H9 (cell line): Measurements from ENCODE around the gene PCYT2. TPM values are rescaled to one million over a fixed set of nuclear protein-coding genes. Genes with fewer than 3 reads are reported as not detected.

ENCODE experiments used
- DNase-seq: peaks from one replicate; pipeline ENCODE4 v3.0.0-alpha.2; 2017
- H2AFZ ChIP-seq: one replicate; pipeline ENCODE4 v1.6.1; 2013; ENCODE audit warnings: mild to moderate bottlenecking, low read length, control low read depth, moderate library complexity
- H2AK5ac ChIP-seq: 2 replicates; pipeline ENCODE4 v1.6.1; 2013; ENCODE audit warnings: low read length, control low read depth, mixed read lengths; ENCODE audit not compliant: insufficient read length
- H2BK120ac ChIP-seq: one replicate; pipeline ENCODE4 v1.6.1; 2013; ENCODE audit warnings: low read depth, mild to moderate bottlenecking, low read length, control low read depth, inconsistent platforms; ENCODE audit not compliant: poor library complexity, severe bottlenecking
- H2BK12ac ChIP-seq: 2 replicates; pipeline ENCODE4 v1.6.1; 2013; ENCODE audit warnings: low read length, control low read depth, mixed read lengths, low read depth; ENCODE audit not compliant: insufficient read length
- H2BK15ac ChIP-seq: 2 replicates; pipeline ENCODE4 v1.6.1; 2013; ENCODE audit warnings: low read depth, low read length, control low read depth
- H2BK20ac ChIP-seq: one replicate; pipeline ENCODE4 v1.6.1; 2013; ENCODE audit warnings: low read depth, mild to moderate bottlenecking, low read length, control low read depth, inconsistent platforms; ENCODE audit not compliant: poor library complexity, severe bottlenecking
- H2BK5ac ChIP-seq: 2 replicates; pipeline ENCODE4 v1.6.1; 2013; ENCODE audit warnings: low read length, control low read depth, mixed read lengths; ENCODE audit not compliant: insufficient read length
- H3K14ac ChIP-seq: 2 replicates; pipeline ENCODE4 v1.6.1; 2013; ENCODE audit warnings: low read length, control low read depth; ENCODE audit not compliant: insufficient read depth
- H3K18ac ChIP-seq: 2 replicates; pipeline ENCODE4 v1.6.1; 2013; ENCODE audit warnings: low read depth, mild to moderate bottlenecking, mixed read lengths, low read length, control low read depth; ENCODE audit not compliant: insufficient read length
- H3K23ac ChIP-seq: 2 replicates; pipeline ENCODE4 v1.6.1; 2013; ENCODE audit warnings: low read length, control low read depth, mixed read lengths, low read depth; ENCODE audit not compliant: insufficient read length
- H3K23me2 ChIP-seq: 2 replicates; pipeline ENCODE4 v1.6.1; 2013; ENCODE audit warnings: low read depth, mild to moderate bottlenecking, mixed read lengths, low read length, control low read depth; ENCODE audit not compliant: insufficient read length, poor library complexity, severe bottlenecking
- H3K27ac ChIP-seq: 2 replicates; pipeline ENCODE4 v1.5.1; 2013; ENCODE audit warnings: low read length, control low read depth, mixed read lengths, low read depth; ENCODE audit not compliant: insufficient read length
- H3K27me3 ChIP-seq: 2 replicates; pipeline ENCODE4 v1.6.1; 2013; ENCODE audit warnings: low read length, control low read depth, inconsistent platforms; ENCODE audit not compliant: insufficient read depth
- H3K4ac ChIP-seq: 2 replicates; pipeline ENCODE4 v1.6.1; 2013; ENCODE audit warnings: low read depth, mild to moderate bottlenecking, control low read depth, inconsistent platforms, low read length, moderate library complexity
- H3K4me1 ChIP-seq: 2 replicates; pipeline ENCODE4 v1.6.1; 2013; ENCODE audit warnings: low read length, control low read depth, inconsistent platforms; ENCODE audit not compliant: insufficient read depth
- H3K4me2 ChIP-seq: 2 replicates; pipeline ENCODE4 v1.6.1; 2013; ENCODE audit warnings: low read length, control low read depth, mixed read lengths; ENCODE audit not compliant: insufficient read length, insufficient read depth
- H3K56ac ChIP-seq: 2 replicates; pipeline ENCODE4 v1.6.1; 2013; ENCODE audit warnings: low read depth, mild to moderate bottlenecking, mixed read lengths, low read length, control low read depth; ENCODE audit not compliant: insufficient read length
- H3K79me1 ChIP-seq: 2 replicates; pipeline ENCODE4 v1.6.1; 2013; ENCODE audit warnings: low read depth, mild to moderate bottlenecking, moderate library complexity, low read length, control low read depth, inconsistent platforms; ENCODE audit not compliant: insufficient read depth, poor library complexity, severe bottlenecking
- H3K79me2 ChIP-seq: 2 replicates; pipeline ENCODE4 v1.6.1; 2013; ENCODE audit warnings: low read length, control low read depth, inconsistent platforms; ENCODE audit not compliant: insufficient read depth
- H3K9ac ChIP-seq: 2 replicates; pipeline ENCODE4 v1.6.1; 2013; ENCODE audit warnings: low read length, control low read depth, mixed read lengths; ENCODE audit not compliant: insufficient read length; ENCODE audit errors: extremely low read depth
- H3K9me3 ChIP-seq: one replicate; pipeline ENCODE4 v1.6.1; 2013; ENCODE audit warnings: low read depth, low read length, inconsistent platforms; ENCODE audit not compliant: control insufficient read depth
- H3T11ph ChIP-seq: one replicate; pipeline ENCODE4 v1.6.1; 2013; ENCODE audit warnings: mild to moderate bottlenecking, low read length, control low read depth, inconsistent platforms
- H4K20me1 ChIP-seq: one replicate; pipeline ENCODE4 v1.6.1; 2013; ENCODE audit not compliant: control insufficient read depth, insufficient read length, insufficient read depth
- H4K5ac ChIP-seq: 2 replicates; pipeline ENCODE4 v1.6.1; 2013; ENCODE audit warnings: low read depth, mild to moderate bottlenecking, mixed read lengths, low read length, control low read depth; ENCODE audit not compliant: insufficient read length
- H4K8ac ChIP-seq: replicated peaks from 2 replicates; pipeline ENCODE4 v1.6.1; 2013; ENCODE audit warnings: low read length, control low read depth, mixed read lengths, low read depth; ENCODE audit not compliant: insufficient read length
- H4K91ac ChIP-seq: 2 replicates; pipeline ENCODE4 v1.6.1; 2013; ENCODE audit warnings: low read depth, mild to moderate bottlenecking, moderate library complexity, mixed read lengths, low read length, control low read depth; ENCODE audit not compliant: insufficient read length
- H3K27ac Mint-ChIP-seq, 3 experiments: 2 replicates in 2 of 3; 3 replicates in 1 of 3; pipeline ENCODE4 v1.8.0; 2020 to 2021; ENCODE audit warnings: mixed read lengths in 3 of 3, mild to moderate bottlenecking in 1 of 3, moderate library complexity in 1 of 3
- H3K27me3 Mint-ChIP-seq: 2 replicates; pipeline ENCODE4 v1.8.0; 2021; ENCODE audit warnings: low read depth, mild to moderate bottlenecking, moderate library complexity, mixed read lengths
- H3K36me3 Mint-ChIP-seq, 3 experiments: 2 replicates in 2 of 3; 3 replicates in 1 of 3; pipeline ENCODE4 v1.8.0; 2020 to 2021; ENCODE audit warnings: low read depth in 3 of 3, mixed read lengths in 3 of 3; ENCODE audit not compliant: insufficient read depth in 1 of 3
- H3K4me1 Mint-ChIP-seq, 2 experiments: 2 replicates each; pipeline ENCODE4 v1.8.0; 2020; ENCODE audit warnings: mixed read lengths in 2 of 2
- H3K4me3 Mint-ChIP-seq, 2 experiments: 2 replicates in 1 of 2; 3 replicates in 1 of 2; pipeline ENCODE4 v1.8.0; 2020 to 2021; ENCODE audit warnings: mild to moderate bottlenecking in 2 of 2, mixed read lengths in 2 of 2, moderate library complexity in 1 of 2
- H3K9me3 Mint-ChIP-seq, 2 experiments: 2 replicates in 1 of 2; 3 replicates in 1 of 2; pipeline ENCODE4 v1.8.0; 2020; ENCODE audit warnings: mild to moderate bottlenecking in 2 of 2, mixed read lengths in 2 of 2, moderate library complexity in 1 of 2
- CTCF ChIP-seq: fragments of 200-600 bp; sonication (generic); conservative IDR thresholded peaks from 3 replicates; pipeline ENCODE4 v1.8.0; 2021; ENCODE audit warnings: antibody characterized with exemption, mild to moderate bottlenecking
- WGBS: extraction: QIAGEN DNeasy Blood & Tissue Kit; methylation state at CpG from one replicate; pipeline ENCODE4 v1.1.7; 2013; ENCODE audit warnings: missing lambda C conversion rate, low lambda C conversion rate, mixed read lengths; ENCODE audit not compliant: insufficient read length; ENCODE audit errors: extremely low coverage; 5-methylcytosine and 5-hydroxymethylcytosine counted together
- total RNA-seq: library from RNA; stranded (reverse); gene quantifications from 2 replicates; pipeline ENCODE4 v1.2.1, GENCODE V29; 2021

The PCYT2 gene
- total RNA-seq, 1 experiment from 2014 or later, result 24.5 TPM

- Histone ChIP-seq H2BK5ac (no peak within 1 kb of the TSS), H4K5ac (no peak within 1 kb of the TSS), H3K56ac (no peak within 1 kb of the TSS), H3K23ac (no peak within 1 kb of the TSS), H3K14ac (peak within 1 kb of the TSS; percentile 51), H3K4ac (no peak within 1 kb of the TSS), H3K27ac (no peak within 1 kb of the TSS), H4K20me1 (no peaks in the 10 kb centered on the region), H4K8ac (no peak within 1 kb of the TSS), H3T11ph (no peak within 1 kb of the TSS), H3K27me3 (no peaks in the 10 kb centered on the region; the same call in 1 of the 2 replicates), H2BK15ac (no peak within 1 kb of the TSS), H3K9ac (no peak within 1 kb of the TSS), H2BK120ac (no peak within 1 kb of the TSS), H3K79me2 (no peaks in the 10 kb centered on the region), H3K23me2 (peaks cover 11% of the 10 kb centered on the region), H3K4me2 (peak within 1 kb of the TSS; percentile 31), H3K9me3 (no peaks in the 10 kb centered on the region), H3K18ac (no peak within 1 kb of the TSS), H3K79me1 (no peaks in the 10 kb centered on the region), H2AFZ (no peak within 1 kb of the TSS), H2BK12ac (no peak within 1 kb of the TSS), H2AK5ac (no peak within 1 kb of the TSS), H3K4me1 (no peaks in the 10 kb centered on the region), H2BK20ac (no peak within 1 kb of the TSS), H4K91ac (no peak within 1 kb of the TSS)
- Mint-ChIP-seq H3K4me3 (peak within 1 kb of the TSS; percentile 27 to 60; a peak in 3 of 5 replicates), H3K27me3 (peaks cover 11% of the 10 kb centered on the region), H3K36me3 (peaks cover 8 to 33% (median 18%) of the 10 kb centered on the region in 3 experiments; a peak in 6 of 7 replicates), H3K4me1 (peaks cover 0 to 3% of the 10 kb centered on the region in 2 experiments; a peak in 2 of 4 replicates), H3K9me3 (no peaks in the 10 kb centered on the region), H3K27ac (no peak within 1 kb of the TSS)
- no peak for TF ChIP-seq CTCF
- DNase-seq, result no peak
- no CpG with 5 or more reads among the region's 79 CpGs for WGBS
Observed at GRCh38 chr17:81902023-81902652, 9.1 kb downstream of the PCYT2 start, which contains the start of gene NPB. NPB (plus strand) TSS chr17:81902238; CDS start chr17:81902278, 40 bp downstream.
